ENCODE measurements around the gene LMBRD1. TPM values are rescaled to one million over a fixed set of nuclear protein-coding genes. Genes with fewer than 3 reads are reported as not detected.

The LMBRD1 gene
- polyA plus RNA-seq, 1 of the 3 experiments (the other 2 are of a cell fraction), result 6.5 TPM

GRCh38 chr6:69802995-69803394, 6.2 kb upstream of the LMBRD1 start:
- Histone ChIP-seq H3K9me2 (no peaks in the 10 kb centered on the region), H4K20me1 (ENCODE audit: insufficient read depth) (no peaks in the 10 kb centered on the region), H3K36me3 (replicated peaks in 1 of 2; ENCODE audit: control insufficient read depth in 1 of 2, insufficient read depth in 2 of 2, low read length in 1 of 2) (no peaks in the 10 kb centered on the region), H3K4me2 (no peak overlapping the region), H3K27ac (ENCODE audit: low read depth in 2 of 2, low read length in 1 of 2) (no peak overlapping the region), H3K9ac (no peak overlapping the region), H3K4me3 (ENCODE audit: low read depth in 2 of 2, low read length in 1 of 2) (no peak overlapping the region), H3K9me3 (no peaks in the 10 kb centered on the region), H2AFZ (ENCODE audit: low read depth) (no peak overlapping the region), H3K79me2 (ENCODE audit: insufficient read depth) (no peaks in the 10 kb centered on the region), H3F3A (replicated peaks; ENCODE audit: insufficient read depth) (no peaks in the 10 kb centered on the region), H3K27me3 (ENCODE audit: insufficient read depth) (no peaks in the 10 kb centered on the region), H3K4me1 (ENCODE audit: control insufficient read depth in 1 of 2, insufficient read depth in 2 of 2, low read depth in 1 of 2, low read length in 1 of 2) (no peaks in the 10 kb centered on the region)
- DNase-seq, result no peak
- 55% methylated on average over 4 of the region's 4 CpGs for WGBS (ENCODE audit: low lambda C conversion rate)
- no peak for TF ChIP-seq SMC3 (IDR thresholded peaks at IDR 0.05; ENCODE audit: low read depth, low read length)
- POLR2A ChIA-PET, result no interaction called here
- CTCF ChIA-PET, result no interaction called here

- Histone ChIP-seq H3K9ac (no peak overlapping the region), H3K79me2 (ENCODE audit: insufficient read depth) (no peaks in the 10 kb centered on the region), H3K4me1 (ENCODE audit: control insufficient read depth in 1 of 2, insufficient read depth in 2 of 2, low read depth in 1 of 2, low read length in 1 of 2) (peaks cover 3 to 4% of the 10 kb centered on the region in 2 experiments; a peak in 2 of 4 replicates), H3K36me3 (replicated peaks in 1 of 2; ENCODE audit: control insufficient read depth in 1 of 2, insufficient read depth in 2 of 2, low read length in 1 of 2) (no peaks in the 10 kb centered on the region), H2AFZ (ENCODE audit: low read depth) (no peak overlapping the region), H4K20me1 (ENCODE audit: insufficient read depth) (no peaks in the 10 kb centered on the region), H3F3A (replicated peaks; ENCODE audit: insufficient read depth) (no peaks in the 10 kb centered on the region), H3K27me3 (ENCODE audit: insufficient read depth) (no peaks in the 10 kb centered on the region), H3K9me2 (no peaks in the 10 kb centered on the region), H3K4me2 (no peak overlapping the region), H3K9me3 (no peaks in the 10 kb centered on the region), H3K27ac (ENCODE audit: low read depth in 2 of 2, low read length in 1 of 2) (no peak overlapping the region), H3K4me3 (ENCODE audit: low read depth in 2 of 2, low read length in 1 of 2) (no peak overlapping the region)
- 71% methylated on average over 2 of the region's 2 CpGs for WGBS (ENCODE audit: low lambda C conversion rate)
- ChIA-PET POLR2A (no interaction called here), CTCF (no interaction called here)
- no peak for DNase-seq
- TF ChIP-seq USF1 (IDR thresholded peaks at IDR 0.05; ENCODE audit: borderline replicate concordance, low read depth) (no peak), CHD2 (IDR thresholded peaks at IDR 0.05; ENCODE audit: low read length, partially characterized antibody) (no peak), EP300 (IDR thresholded peaks at IDR 0.05; ENCODE audit: borderline replicate concordance in 1 of 2, low read depth in 1 of 2, low read length in 1 of 2) (no peak), YY1 (IDR thresholded peaks at IDR 0.05; ENCODE audit: low read depth) (no peak), MEF2A (IDR thresholded peaks at IDR 0.05; ENCODE audit: borderline replicate concordance, low read depth) (no peak), IRF3 (IDR thresholded peaks at IDR 0.05; ENCODE audit: low read depth, low read length) (no peak), ZBTB33 (IDR thresholded peaks at IDR 0.05; ENCODE audit: borderline replicate concordance, low read depth) (no peak), JUND (IDR thresholded peaks at IDR 0.05) (no peak), RXRA (IDR thresholded peaks at IDR 0.05; ENCODE audit: borderline replicate concordance, low read depth) (no peak), TCF12 (IDR thresholded peaks at IDR 0.05) (no peak), NRF1 (IDR thresholded peaks at IDR 0.05; ENCODE audit: low read depth, low read length) (no peak), EZH2phosphoT487 (IDR thresholded peaks at IDR 0.05; ENCODE audit: borderline replicate concordance, low read depth) (no peak), REST (IDR thresholded peaks at IDR 0.05; ENCODE audit: low read depth, low read length) (no peak), GATA2 (CRISPR knock-in tag; IDR thresholded peaks at IDR 0.05) (no peak)
- TF ChIP-seq, protein P1, sequence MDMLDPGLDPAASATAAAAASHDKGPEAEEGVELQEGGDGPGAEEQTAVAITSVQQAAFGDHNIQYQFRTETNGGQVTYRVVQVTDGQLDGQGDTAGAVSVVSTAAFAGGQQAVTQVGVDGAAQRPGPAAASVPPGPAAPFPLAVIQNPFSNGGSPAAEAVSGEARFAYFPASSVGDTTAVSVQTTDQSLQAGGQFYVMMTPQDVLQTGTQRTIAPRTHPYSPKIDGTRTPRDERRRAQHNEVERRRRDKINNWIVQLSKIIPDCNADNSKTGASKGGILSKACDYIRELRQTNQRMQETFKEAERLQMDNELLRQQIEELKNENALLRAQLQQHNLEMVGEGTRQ (IDR thresholded peaks at IDR 0.05; ENCODE audit: borderline replicate concordance, low read depth, low read length), result no peak
- TF ChIP-seq, protein P2, sequence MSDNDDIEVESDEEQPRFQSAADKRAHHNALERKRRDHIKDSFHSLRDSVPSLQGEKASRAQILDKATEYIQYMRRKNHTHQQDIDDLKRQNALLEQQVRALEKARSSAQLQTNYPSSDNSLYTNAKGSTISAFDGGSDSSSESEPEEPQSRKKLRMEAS (IDR thresholded peaks at IDR 0.05; ENCODE audit: low read depth), result no peak
- TF ChIP-seq, protein P3, sequence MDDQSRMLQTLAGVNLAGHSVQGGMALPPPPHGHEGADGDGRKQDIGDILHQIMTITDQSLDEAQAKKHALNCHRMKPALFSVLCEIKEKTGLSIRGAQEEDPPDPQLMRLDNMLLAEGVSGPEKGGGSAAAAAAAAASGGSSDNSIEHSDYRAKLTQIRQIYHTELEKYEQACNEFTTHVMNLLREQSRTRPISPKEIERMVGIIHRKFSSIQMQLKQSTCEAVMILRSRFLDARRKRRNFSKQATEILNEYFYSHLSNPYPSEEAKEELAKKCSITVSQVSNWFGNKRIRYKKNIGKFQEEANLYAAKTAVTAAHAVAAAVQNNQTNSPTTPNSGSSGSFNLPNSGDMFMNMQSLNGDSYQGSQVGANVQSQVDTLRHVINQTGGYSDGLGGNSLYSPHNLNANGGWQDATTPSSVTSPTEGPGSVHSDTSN (IDR thresholded peaks at IDR 0.05), result no peak
These were observed 4.9 kb upstream of the LMBRD1 start for GRCh38 chr6:69801711-69802110.
